Esophagus (tissue), 2 donors: Measurements from ENCODE around the gene TNMD. TPM values are rescaled to one million over a fixed set of nuclear protein-coding genes. Genes with fewer than 3 reads are reported as not detected.

Experiments
- H3K27ac ChIP-seq, 2 donors: one replicate each; pipeline ENCODE4 v1.5.1; 2013; ENCODE audit warnings: low read depth in 2 of 2, mild to moderate bottlenecking in 2 of 2, inconsistent platforms in 1 of 2, low read length in 1 of 2, moderate library complexity in 1 of 2
- H3K27me3 ChIP-seq, 2 donors: one replicate each; pipeline ENCODE4 v1.6.1; 2013; ENCODE audit warnings: low read length in 2 of 2, control low read depth in 1 of 2, mild to moderate bottlenecking in 1 of 2; ENCODE audit not compliant: insufficient read depth in 2 of 2, control insufficient read depth in 1 of 2
- H3K36me3 ChIP-seq, 2 donors: one replicate each; pipeline ENCODE4 v1.6.1; 2013; ENCODE audit warnings: low read length in 1 of 2; ENCODE audit not compliant: control insufficient read depth in 2 of 2, insufficient read depth in 2 of 2
- H3K4me1 ChIP-seq, 2 donors: one replicate each; pipeline ENCODE4 v1.6.1; 2013; ENCODE audit warnings: low read length in 1 of 2; ENCODE audit not compliant: control insufficient read depth in 2 of 2, insufficient read depth in 2 of 2
- H3K4me3 ChIP-seq, 2 donors: one replicate each; pipeline ENCODE4 v1.5.1; 2013; ENCODE audit warnings: low read length in 2 of 2, mild to moderate bottlenecking in 2 of 2, low read depth in 1 of 2, moderate library complexity in 1 of 2
- H3K9me3 ChIP-seq, 2 donors: one replicate each; pipeline ENCODE4 v1.6.1; 2013; ENCODE audit warnings: mild to moderate bottlenecking in 2 of 2, low read depth in 1 of 2, low read length in 1 of 2, moderate library complexity in 1 of 2; ENCODE audit not compliant: control insufficient read depth in 2 of 2, insufficient read depth in 1 of 2
- WGBS, 2 donors: extraction: QIAGEN DNeasy Blood & Tissue Kit; methylation state at CpG; one replicate each; pipeline ENCODE4 v1.1.7; 2013; 5-methylcytosine and 5-hydroxymethylcytosine counted together
- polyA plus RNA-seq, 2 donors: library from polyadenylated mRNA; stranded (reverse); fragments of 200-250 nt; gene quantifications; one replicate each; pipeline ENCODE4 v1.2.3, GENCODE V29; 2013
- donor health status: healthy with polysubstance abuse.
- donor health status: Bipolar disorder and iron deficiency.

Gene TNMD
- polyA plus RNA-seq, 2 donors = 0.33 TPM; not detected in 1

- Histone ChIP-seq H3K4me3 (no peak overlapping the region), H3K4me1 (no peaks in the 10 kb centered on the region), H3K27ac (no peak overlapping the region), H3K27me3 (no peaks in the 10 kb centered on the region), H3K36me3 (no peaks in the 10 kb centered on the region), H3K9me3 (no peaks in the 10 kb centered on the region)
- WGBS, 2 donors = 20 to 48% methylated on average over 1 of the region's 1 CpG
Observed at GRCh38 chrX:100600758-100601157, 16.0 kb downstream of the TNMD start.

- WGBS, 2 donors = 73 to 75% methylated on average over 1 of the region's 1 CpG
- no peaks in the 10 kb centered on the region for H3K36me3 ChIP-seq
- H3K27ac ChIP-seq = no peak overlapping the region
- H3K4me1 ChIP-seq = no peaks in the 10 kb centered on the region
- peaks cover 0 to 4% of the 10 kb centered on the region in 2 donors for H3K27me3 ChIP-seq
- no peak overlapping the region for H3K4me3 ChIP-seq
- H3K9me3 ChIP-seq = no peaks in the 10 kb centered on the region
Observed at GRCh38 chrX:100606753-100607152, 22.0 kb downstream of the TNMD start.

- Histone ChIP-seq H3K4me3 (no peak overlapping the region), H3K9me3 (no peaks in the 10 kb centered on the region), H3K36me3 (no peaks in the 10 kb centered on the region), H3K27ac (no peak overlapping the region), H3K27me3 (peaks cover 0 to 7% of the 10 kb centered on the region in 2 donors), H3K4me1 (no peaks in the 10 kb centered on the region)
- whole genome bisulfite sequencing, 2 donors = 7 to 12% methylated on average over 1 of the region's 1 CpG
Observed at GRCh38 chrX:100609591-100609990, 24.9 kb downstream of the TNMD start.

DNA sequence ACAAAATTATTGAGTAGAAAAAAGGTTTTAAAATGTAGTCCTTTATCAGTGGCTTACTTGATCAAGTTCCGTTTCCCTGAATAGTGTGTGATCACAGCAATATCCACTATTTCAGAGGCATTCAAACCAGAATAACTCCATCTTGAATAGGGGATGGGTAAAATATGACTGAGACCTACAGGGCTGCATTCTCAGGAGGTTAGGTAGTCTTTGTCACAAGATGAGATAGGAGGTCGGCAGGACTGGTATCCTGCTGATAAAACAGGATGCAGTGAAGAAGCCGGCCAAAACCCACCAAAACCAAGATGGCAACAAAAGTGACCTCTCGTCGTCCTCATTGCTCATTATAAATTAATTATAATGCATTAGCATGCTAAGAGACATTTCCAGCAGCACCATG, 27.2 kb downstream of the TNMD start:
- no peaks in the 10 kb centered on the region for H3K9me3 ChIP-seq
- no peak overlapping the region for H3K4me3 ChIP-seq
- no peak overlapping the region for H3K27ac ChIP-seq
- WGBS, 2 donors = 76 to 79% methylated on average over 5 of the region's 5 CpGs
- no peaks in the 10 kb centered on the region for H3K36me3 ChIP-seq
- H3K27me3 ChIP-seq = peaks cover 0 to 7% of the 10 kb centered on the region in 2 donors
- H3K4me1 ChIP-seq = no peaks in the 10 kb centered on the region

DNA sequence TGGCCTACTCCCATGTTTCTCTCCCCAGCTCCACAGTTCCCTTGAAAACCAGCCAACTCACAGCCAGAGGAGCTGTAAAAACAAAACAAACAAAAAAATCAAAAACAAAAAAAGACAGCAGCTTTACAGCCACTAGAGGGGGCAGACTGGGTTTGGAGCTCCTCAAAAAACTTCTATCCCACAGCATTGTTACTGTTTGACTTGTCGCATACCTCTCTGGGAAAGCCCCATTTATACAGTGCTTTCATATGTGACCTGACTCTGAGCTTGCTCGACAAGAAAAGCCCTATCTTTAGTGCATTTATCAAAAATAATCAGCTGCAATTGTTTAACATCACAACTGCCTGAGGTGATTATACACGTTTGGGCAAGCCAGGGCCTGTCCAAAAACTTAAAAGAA, 30.3 kb downstream of the TNMD start:
- no peaks in the 10 kb centered on the region for H3K4me1 ChIP-seq
- H3K27me3 ChIP-seq = peaks cover 0 to 3% of the 10 kb centered on the region in 2 donors
- 8 to 11% methylated on average over 3 of the region's 3 CpGs for WGBS, 2 donors
- H3K27ac ChIP-seq = no peak overlapping the region
- no peaks in the 10 kb centered on the region for H3K36me3 ChIP-seq
- no peaks in the 10 kb centered on the region for H3K9me3 ChIP-seq
- no peak overlapping the region for H3K4me3 ChIP-seq

GRCh38 chrX:100623001-100623400, 38.3 kb downstream of the TNMD start:
- H3K36me3 ChIP-seq = no peaks in the 10 kb centered on the region
- H3K9me3 ChIP-seq = no peaks in the 10 kb centered on the region
- WGBS, 2 donors = 60 to 67% methylated on average over 4 of the region's 4 CpGs
- H3K27ac ChIP-seq = no peak overlapping the region
- no peak overlapping the region for H3K4me3 ChIP-seq
- H3K27me3 ChIP-seq = no peaks in the 10 kb centered on the region
- H3K4me1 ChIP-seq = no peaks in the 10 kb centered on the region

GRCh38 chrX:100625985-100626491, 41.3 kb downstream of the TNMD start:
- Histone ChIP-seq H3K4me3 (no peak overlapping the region), H3K9me3 (no peaks in the 10 kb centered on the region), H3K36me3 (no peaks in the 10 kb centered on the region), H3K27me3 (no peaks in the 10 kb centered on the region), H3K4me1 (no peaks in the 10 kb centered on the region), H3K27ac (no peak overlapping the region)
- WGBS, 2 donors = 65 to 78% methylated on average over 5 of the region's 5 CpGs

GRCh38 chrX:100635040-100635439, 50.3 kb downstream of the TNMD start:
- 56 to 65% methylated on average over 5 of the region's 5 CpGs for WGBS, 2 donors
- Histone ChIP-seq H3K27me3 (no peaks in the 10 kb centered on the region), H3K27ac (no peak overlapping the region), H3K36me3 (no peaks in the 10 kb centered on the region), H3K9me3 (no peaks in the 10 kb centered on the region), H3K4me1 (no peaks in the 10 kb centered on the region), H3K4me3 (peak overlapping the region in 1 of 2 donors; percentile 56)

DNA sequence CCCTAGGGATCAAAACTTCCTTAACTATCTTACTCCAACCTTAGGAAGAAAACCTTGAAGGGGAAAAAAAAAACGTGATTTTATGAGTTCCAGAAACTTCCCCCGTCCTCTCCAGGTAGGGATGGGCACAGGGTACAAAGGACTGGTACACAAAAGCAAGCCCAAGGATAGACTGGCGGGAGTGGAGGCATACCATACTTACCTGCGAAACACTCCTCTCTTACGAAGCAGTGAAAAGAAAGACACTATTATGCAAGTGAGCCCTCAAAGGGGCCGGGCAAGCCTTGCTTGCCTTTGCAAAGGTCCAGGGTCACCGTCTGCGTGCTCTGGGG, 51.2 kb downstream of the TNMD start:
- Histone ChIP-seq H3K27ac (peak overlapping the region in 1 of 2 donors; percentile 47), H3K27me3 (no peaks in the 10 kb centered on the region), H3K9me3 (no peaks in the 10 kb centered on the region), H3K4me3 (peak overlapping the region; percentile 56 to 62), H3K4me1 (no peaks in the 10 kb centered on the region), H3K36me3 (no peaks in the 10 kb centered on the region)
- WGBS, 2 donors = 18 to 39% methylated on average over 8 of the region's 8 CpGs

- Histone ChIP-seq H3K27me3 (no peaks in the 10 kb centered on the region), H3K9me3 (no peaks in the 10 kb centered on the region), H3K27ac (peak within 1 kb of the TSS; percentile 47 to 52), H3K36me3 (no peaks in the 10 kb centered on the region), H3K4me1 (no peaks in the 10 kb centered on the region), H3K4me3 (peak within 1 kb of the TSS; percentile 56 to 62)
- WGBS, 2 donors = 5 to 28% methylated on average over 51 of the region's 51 CpGs
Observed at GRCh38 chrX:100636321-100636991, 51.7 kb downstream of the TNMD start, which contains the start of gene TSPAN6. TSS of gene TSPAN6 (minus strand) at chrX:100636806. CDS start at chrX:100636694, 112 bp downstream.
